K562 (cell line): ENCODE data around the gene DNAJC18.

Experiments used
- ELF2 ChIP-seq: fragments of 250-450 bp; sonication (Bioruptor Pico); IDR thresholded peaks from 2 replicates; pipeline ENCODE4 v1.5.0; 2021; ENCODE audit warnings: mild to moderate bottlenecking
- EZH2 ChIP-seq: IDR thresholded peaks from 2 replicates; pipeline ENCODE4 v1.6.1; 2012; ENCODE audit warnings: low read depth, mild to moderate bottlenecking, inconsistent platforms, low read length, borderline replicate concordance
- TCF7L2 ChIP-seq: fragments of 150-350 bp; IDR thresholded peaks from 2 replicates; pipeline ENCODE4 v1.6.1; 2016; ENCODE audit warnings: low read depth, mild to moderate bottlenecking, low read length, moderate library complexity
- ZNF263 ChIP-seq: sonication (generic); formaldehyde crosslinking; IDR thresholded peaks from 2 replicates; pipeline ENCODE4 v1.8.0; 2022; ENCODE audit warnings: mild to moderate bottlenecking, missing genetic modification reagents, borderline replicate concordance
- ZNF561 ChIP-seq: fragments of 450-650 bp; formaldehyde crosslinking; conservative IDR thresholded peaks from 2 replicates; pipeline ENCODE4 v1.4.0; 2020; ENCODE audit warnings: mild to moderate bottlenecking, moderate library complexity
- TF ChIP-seq, protein P1 (sequence below), 2 experiments: fragments of 450-650 bp in 1 of 2; sonication (generic) in 1 of 2; formaldehyde crosslinking; conservative IDR thresholded peaks; 2 replicates each; pipeline versions ENCODE4 v1.4.0 to v1.8.1; 2020 to 2022; ENCODE audit warnings: mild to moderate bottlenecking in 1 of 2, missing genetic modification reagents in 1 of 2
- TF ChIP-seq, protein P2 (sequence below), 2 experiments: fragments of 450-650 bp; IDR thresholded peaks; 2 replicates each; pipeline ENCODE4 v1.6.1; 2016

DNA sequence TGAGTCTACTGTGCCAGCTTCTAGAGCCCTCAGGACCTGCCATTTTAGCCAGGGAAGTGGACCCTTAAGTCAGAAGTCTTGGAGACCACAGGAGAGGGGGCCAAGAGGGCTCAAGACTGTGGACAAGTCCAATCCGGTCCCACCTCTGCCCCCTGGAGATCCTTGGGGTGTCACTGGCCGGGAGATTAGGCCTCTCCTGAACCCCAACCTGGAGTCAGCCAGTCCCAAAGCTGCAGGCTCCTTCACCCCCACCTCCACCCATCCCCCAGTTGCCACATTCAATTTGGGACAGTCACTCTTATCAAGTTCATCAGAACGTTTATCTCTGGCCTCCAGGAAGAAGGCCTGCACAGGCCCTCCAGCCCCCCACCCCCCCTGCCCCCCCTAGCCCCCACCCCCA is 56.5 kb downstream of the DNAJC18 start:
- TF ChIP-seq TCF7L2 (no peak), ELF2 (no peak), EZH2 (no peak), ZNF263 (CRISPR knock-in tag) (no peak), ZNF561 (CRISPR knock-in tag) (no peak)
- TF ChIP-seq, protein P1, sequence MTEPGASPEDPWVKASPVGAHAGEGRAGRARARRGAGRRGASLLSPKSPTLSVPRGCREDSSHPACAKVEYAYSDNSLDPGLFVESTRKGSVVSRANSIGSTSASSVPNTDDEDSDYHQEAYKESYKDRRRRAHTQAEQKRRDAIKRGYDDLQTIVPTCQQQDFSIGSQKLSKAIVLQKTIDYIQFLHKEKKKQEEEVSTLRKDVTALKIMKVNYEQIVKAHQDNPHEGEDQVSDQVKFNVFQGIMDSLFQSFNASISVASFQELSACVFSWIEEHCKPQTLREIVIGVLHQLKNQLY (CRISPR knock-in tag; conservative IDR thresholded peaks at IDR 0.05), result no peak
- TF ChIP-seq, protein P2, sequence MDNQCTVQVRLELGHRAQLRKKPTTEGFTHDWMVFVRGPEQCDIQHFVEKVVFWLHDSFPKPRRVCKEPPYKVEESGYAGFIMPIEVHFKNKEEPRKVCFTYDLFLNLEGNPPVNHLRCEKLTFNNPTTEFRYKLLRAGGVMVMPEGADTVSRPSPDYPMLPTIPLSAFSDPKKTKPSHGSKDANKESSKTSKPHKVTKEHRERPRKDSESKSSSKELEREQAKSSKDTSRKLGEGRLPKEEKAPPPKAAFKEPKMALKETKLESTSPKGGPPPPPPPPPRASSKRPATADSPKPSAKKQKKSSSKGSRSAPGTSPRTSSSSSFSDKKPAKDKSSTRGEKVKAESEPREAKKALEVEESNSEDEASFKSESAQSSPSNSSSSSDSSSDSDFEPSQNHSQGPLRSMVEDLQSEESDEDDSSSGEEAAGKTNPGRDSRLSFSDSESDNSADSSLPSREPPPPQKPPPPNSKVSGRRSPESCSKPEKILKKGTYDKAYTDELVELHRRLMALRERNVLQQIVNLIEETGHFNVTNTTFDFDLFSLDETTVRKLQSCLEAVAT (IDR thresholded peaks at IDR 0.05), result no peak
